Naive B cell (primary cell): ENCODE results near the gene EGF. TPM values are rescaled to one million over a fixed set of nuclear protein-coding genes. Genes with fewer than 3 reads are reported as not detected.
A peak's percentile ranks its signal among the peaks of the same experiment; 100 is the strongest.

ENCODE experiments used
- ATAC-seq, 2 donors: fragments of 150-1000 bp; cut with Tn5 transposase; 2 replicates each; pipeline ENCODE4 v1.10.0; 2021; ENCODE audit warnings: low read depth in 2 of 2, mild to moderate bottlenecking in 2 of 2, moderate library complexity in 2 of 2
- DNase-seq: peaks from one replicate; pipeline ENCODE4 v3.0.0; 2022
- H3K27ac Mint-ChIP-seq, 6 donors: one replicate each; pipeline ENCODE4 v1.8.0; 2020 to 2022; ENCODE audit warnings: mild to moderate bottlenecking in 6 of 6, mixed read lengths in 6 of 6, moderate library complexity in 5 of 6, inconsistent platforms in 2 of 6
- H3K27me3 Mint-ChIP-seq, 3 donors: one replicate each; pipeline ENCODE4 v1.8.0; 2021 to 2022; ENCODE audit warnings: mixed read lengths in 3 of 3, mild to moderate bottlenecking in 1 of 3
- H3K36me3 Mint-ChIP-seq, 2 donors: one replicate each; pipeline ENCODE4 v1.8.0; 2020 to 2022; ENCODE audit warnings: mixed read lengths in 2 of 2, inconsistent platforms in 1 of 2, mild to moderate bottlenecking in 1 of 2
- H3K4me1 Mint-ChIP-seq, 3 donors: one replicate each; pipeline ENCODE4 v1.8.0; 2020 to 2022; ENCODE audit warnings: mixed read lengths in 3 of 3, inconsistent platforms in 1 of 3, mild to moderate bottlenecking in 1 of 3, moderate library complexity in 1 of 3
- H3K4me3 Mint-ChIP-seq, 8 donors: one replicate each; pipeline ENCODE4 v1.8.0; 2020 to 2022; ENCODE audit warnings: mild to moderate bottlenecking in 8 of 8, mixed read lengths in 8 of 8, moderate library complexity in 8 of 8, inconsistent platforms in 2 of 8
- H3K9me3 Mint-ChIP-seq, 7 donors: one replicate each; pipeline ENCODE4 v1.8.0; 2020 to 2022; ENCODE audit warnings: mixed read lengths in 7 of 7, mild to moderate bottlenecking in 5 of 7, inconsistent platforms in 2 of 7, moderate library complexity in 1 of 7
- polyA plus RNA-seq, 6 donors: library from polyadenylated mRNA; unstranded; fragments of 300-500 nt; fragmentation: Illumina TruSeq; gene quantifications; one replicate each; pipeline ENCODE4 v1.2.3, GENCODE V29; 2021; ENCODE audit warnings: low read depth in 6 of 6

The EGF gene
- polyA plus RNA-seq, 6 donors from 2014 or later: 0.36 to 0.94 (median 0.44) TPM; not detected in 3

DNA sequence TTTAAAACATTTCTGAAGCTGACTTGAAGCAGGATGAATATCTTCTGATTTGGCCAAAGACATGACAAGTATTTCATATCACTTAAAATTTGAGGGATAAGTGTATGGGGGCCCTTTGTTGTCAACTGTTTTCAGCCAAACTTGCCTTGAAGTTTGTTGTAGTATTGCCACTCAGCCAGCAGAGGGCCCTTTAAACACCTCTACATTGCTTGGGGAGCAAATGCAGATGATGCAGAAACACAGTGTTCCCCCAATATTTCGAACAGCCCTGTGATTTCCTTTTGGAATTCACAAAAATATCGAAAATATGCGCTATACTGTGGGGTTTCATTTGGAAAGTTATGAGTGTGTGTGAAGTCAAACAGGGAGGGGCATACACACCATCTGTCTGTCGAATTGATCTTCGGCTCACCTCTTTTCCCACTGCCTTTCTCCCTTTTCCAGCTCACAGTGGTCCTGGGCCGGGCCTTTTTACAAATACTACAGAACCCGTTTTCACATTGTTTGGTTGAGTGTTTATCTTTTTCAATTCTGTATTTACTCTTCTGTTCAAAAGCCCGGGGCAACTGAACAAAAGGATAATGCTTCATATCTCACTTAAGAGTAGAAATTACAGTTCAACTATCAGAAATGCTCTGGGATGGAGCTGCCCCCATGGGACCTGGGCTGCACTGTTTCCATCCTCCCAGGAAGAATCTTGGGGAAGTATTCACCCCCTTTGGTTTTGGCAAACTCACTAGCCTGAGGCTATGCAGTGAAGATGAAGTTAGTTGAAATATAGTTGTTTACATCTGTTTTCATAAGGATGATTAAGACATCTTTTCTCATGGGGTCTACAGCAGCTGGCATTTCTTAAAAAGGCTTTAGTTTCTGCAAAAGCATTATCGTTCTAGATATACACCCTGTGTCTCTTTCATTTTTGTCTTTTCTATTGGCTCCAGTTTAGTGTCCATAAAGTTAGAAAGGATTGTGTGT, 137.6 kb downstream of the EGF start:
- no peaks in the 10 kb centered on the region for H3K4me1 Mint-ChIP-seq
- H3K4me3 Mint-ChIP-seq: no peak overlapping the region
- no peaks in the 10 kb centered on the region for H3K27me3 Mint-ChIP-seq
- no peak overlapping the region for H3K27ac Mint-ChIP-seq
- H3K36me3 Mint-ChIP-seq: no peaks in the 10 kb centered on the region
- DNase-seq: peak; percentile 14
- peak in 1 of 2 donors; percentile 32 for ATAC-seq
- H3K9me3 Mint-ChIP-seq: no peaks in the 10 kb centered on the region

DNA sequence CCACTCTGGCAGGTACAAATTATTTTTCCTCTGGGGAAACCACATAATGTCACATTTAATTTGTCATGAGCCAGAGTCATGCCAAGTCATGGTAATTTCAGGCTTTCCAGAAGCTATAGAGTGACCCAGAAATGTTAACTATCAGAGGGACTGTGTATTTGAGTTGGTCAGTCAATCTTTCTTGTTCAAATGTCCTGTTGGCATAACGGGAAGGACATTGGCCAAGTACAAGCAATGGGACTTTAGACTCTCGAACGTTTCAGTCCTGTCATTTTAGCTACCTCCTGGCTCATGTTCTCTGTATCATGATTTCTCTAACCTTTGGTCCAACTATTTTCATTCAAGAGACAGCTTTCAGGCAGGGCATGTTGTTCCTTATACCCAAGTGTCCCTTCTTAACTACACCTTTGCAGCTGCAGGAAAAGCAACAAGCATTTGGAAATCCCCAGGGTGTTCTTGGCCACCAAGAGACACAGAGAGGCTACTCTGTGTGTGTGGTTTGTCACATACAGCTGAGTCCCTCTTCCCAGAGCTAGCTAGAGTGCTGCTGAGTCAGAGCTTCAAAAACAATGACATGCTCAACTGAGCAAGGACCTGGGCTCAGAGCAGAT, 142.6 kb downstream of the EGF start:
- no peak overlapping the region for H3K27ac Mint-ChIP-seq
- no peak for ATAC-seq
- no peaks in the 10 kb centered on the region for H3K9me3 Mint-ChIP-seq
- H3K4me3 Mint-ChIP-seq: no peak overlapping the region
- H3K36me3 Mint-ChIP-seq: no peaks in the 10 kb centered on the region
- no peak for DNase-seq
- H3K4me1 Mint-ChIP-seq: peaks cover 6 to 12% (median 7%) of the 10 kb centered on the region in 3 donors
- no peaks in the 10 kb centered on the region for H3K27me3 Mint-ChIP-seq

DNA sequence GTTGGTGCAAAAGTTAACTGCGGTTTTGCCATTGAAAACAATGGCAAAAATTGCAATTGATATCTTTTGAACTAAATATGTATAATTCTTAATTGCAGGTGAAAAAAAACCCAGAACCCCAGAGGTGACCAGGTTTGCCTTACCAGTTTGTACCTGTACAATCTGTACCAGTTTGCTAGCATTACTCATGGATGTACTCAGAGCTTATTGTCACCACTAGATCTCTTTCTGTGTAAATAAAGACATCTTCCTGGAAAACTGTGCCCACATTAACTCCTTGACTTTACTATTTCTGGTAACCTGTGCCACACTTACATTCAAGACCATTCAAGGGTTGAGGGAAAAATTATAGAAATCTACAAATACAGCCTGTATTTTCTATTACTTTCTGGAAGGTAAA, 146.0 kb downstream of the EGF start:
- H3K36me3 Mint-ChIP-seq: no peaks in the 10 kb centered on the region
- no peak for ATAC-seq
- no peak overlapping the region for H3K27ac Mint-ChIP-seq
- no peaks in the 10 kb centered on the region for H3K27me3 Mint-ChIP-seq
- no peaks in the 10 kb centered on the region for H3K9me3 Mint-ChIP-seq
- H3K4me3 Mint-ChIP-seq: no peak overlapping the region
- H3K4me1 Mint-ChIP-seq: peaks cover 7 to 14% (median 8%) of the 10 kb centered on the region in 3 donors
- no peak for DNase-seq

DNA sequence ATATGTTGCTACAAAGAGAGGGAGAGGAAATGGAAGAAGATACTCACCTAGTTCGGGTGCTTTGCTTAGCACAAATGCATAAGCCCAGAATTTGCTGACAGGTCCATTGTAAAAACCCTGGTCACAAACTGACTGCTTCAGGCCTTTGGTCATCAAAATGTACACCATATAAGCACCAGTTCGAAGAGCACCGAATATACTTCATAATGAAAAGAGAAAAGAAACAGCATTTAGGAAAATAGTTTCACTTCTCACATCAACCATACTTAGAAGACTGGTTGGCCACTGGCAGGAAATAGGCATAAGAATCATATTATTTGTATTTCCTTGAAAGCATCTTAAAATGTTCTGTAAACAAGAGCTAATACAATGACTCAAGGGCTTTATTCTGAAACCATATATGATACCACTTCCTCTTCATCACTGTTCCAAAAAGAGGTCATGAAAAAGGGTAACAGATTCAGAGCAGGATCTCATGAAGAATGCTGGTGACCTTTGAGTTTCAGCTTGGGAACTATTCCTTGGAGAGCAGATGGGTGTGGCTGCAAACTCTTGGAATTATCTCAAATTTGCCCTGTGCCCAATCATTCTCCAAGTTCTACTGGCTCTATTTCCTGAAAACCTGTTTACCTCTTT, 147.0 kb downstream of the EGF start:
- no peaks in the 10 kb centered on the region for H3K9me3 Mint-ChIP-seq

DNA sequence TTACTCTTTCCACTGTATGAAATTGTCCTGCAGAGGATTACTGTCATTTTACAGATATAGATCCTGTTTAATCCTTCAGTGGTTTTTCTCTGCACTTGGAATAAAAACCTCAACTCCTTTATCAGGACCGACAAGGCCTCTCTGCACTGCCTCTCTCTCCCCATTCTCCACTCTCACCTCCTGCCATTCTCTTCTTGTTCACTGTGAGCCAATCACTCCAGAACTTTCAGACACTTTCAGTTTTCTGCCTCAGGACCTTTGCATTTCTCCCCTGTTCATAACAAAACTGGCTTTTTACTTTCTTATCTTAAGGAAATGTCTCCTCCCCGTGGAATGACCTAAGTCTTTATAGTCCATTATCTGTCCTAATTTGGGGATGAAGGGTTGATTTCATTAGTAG, 148.4 kb downstream of the EGF start:
- ATAC-seq (no peak), DNase-seq (no peak)
- Mint-ChIP-seq H3K9me3 (no peaks in the 10 kb centered on the region), H3K27ac (no peak overlapping the region), H3K4me1 (peaks cover 7 to 14% (median 8%) of the 10 kb centered on the region in 3 donors), H3K4me3 (no peak overlapping the region), H3K36me3 (no peaks in the 10 kb centered on the region), H3K27me3 (no peaks in the 10 kb centered on the region)

More for the DNA sequence above, 147.0 kb downstream of the EGF start:
- ATAC-seq (peak; percentile 18 to 50), DNase-seq (no peak)
- peaks cover 7 to 14% (median 8%) of the 10 kb centered on the region in 3 donors for H3K4me1 Mint-ChIP-seq
- no peak overlapping the region for H3K4me3 Mint-ChIP-seq
- H3K27ac Mint-ChIP-seq: peak overlapping the region in 1 of 6 donors; percentile 22
- H3K27me3 Mint-ChIP-seq: no peaks in the 10 kb centered on the region
- no peaks in the 10 kb centered on the region for H3K36me3 Mint-ChIP-seq

Other genes starting within 250 kb of the EGF start
- gene CASP6, start 209.4 kb upstream of the EGF start, polyA plus RNA-seq: 10 to 100 TPM in 5 of 6 donors, 1 to 10 TPM in 1; 7.4 to 20.4 (median 16.0) TPM
- 10 to 100 TPM; 16.0 to 37.6 (median 26.5) TPM for gene PLA2G12A, start 182.8 kb upstream of the EGF start, polyA plus RNA-seq
- gene CFI, start 110.9 kb upstream of the EGF start, polyA plus RNA-seq: not detected
- gene GAR1, start 97.1 kb upstream of the EGF start, polyA plus RNA-seq: 10 to 100 TPM; 10.3 to 18.6 (median 13.6) TPM
- gene RRH, start 84.9 kb upstream of the EGF start, polyA plus RNA-seq: under 1 TPM in 1 of 6 donors, not detected in 5; 0.23 TPM
- gene LRIT3, start 64.8 kb upstream of the EGF start, polyA plus RNA-seq: not detected